AG04450 (cell line): ENCODE measurements around the gene FBXO41. TPM values are rescaled to one million over a fixed set of nuclear protein-coding genes. Genes with fewer than 3 reads are reported as not detected.
A peak's percentile ranks its signal among the peaks of the same experiment; 100 is the strongest.

Experiments used
- CTCF ChIA-PET: fragments of 300-600, 350-600 bp; formaldehyde crosslinking; extraction: SDS; loops from one replicate; lab custom pipeline; 2022; ENCODE audit warnings: antibody characterized with exemption, inconsistent platforms; lab: Charles Lee
- POLR2A ChIA-PET: fragments of 350-600 bp; formaldehyde crosslinking; extraction: SDS; loops from one replicate; lab custom pipeline; 2021; ENCODE audit warnings: antibody characterized with exemption, inconsistent platforms; lab: Yijun Ruan, JAX
- DNase-seq: peaks from one replicate; pipeline ENCODE4 v3.0.0-alpha.2; 2011; ENCODE audit warnings: low read depth, low spot score
- H3K27ac ChIP-seq: one replicate; pipeline ENCODE4 v1.5.1; 2012; ENCODE audit warnings: low read depth, low read length, control low read depth
- H3K27me3 ChIP-seq: one replicate; pipeline ENCODE4 v1.6.0; 2012; ENCODE audit warnings: low read length; ENCODE audit not compliant: control insufficient read depth, insufficient read depth
- H3K4me3 ChIP-seq: 2 replicates; pipeline ENCODE4 v1.5.1; 2011; ENCODE audit warnings: mild to moderate bottlenecking, low read depth, low read length, control low read depth
- H3K9me3 ChIP-seq: 2 replicates; pipeline ENCODE4 v1.5.1; 2012; ENCODE audit warnings: low read length; ENCODE audit not compliant: control insufficient read depth, insufficient read depth
- polyA plus RNA-seq: library from polyadenylated mRNA; depleted of rRNA; stranded (reverse); fragments of >200 nt; gene quantifications from 2 replicates; pipeline ENCODE4 v1.2.3, GENCODE V29; 2011
- TF ChIP-seq, protein P1 (sequence below): IDR thresholded peaks from 2 replicates; pipeline ENCODE4 v1.5.1; 2011; ENCODE audit warnings: low read depth, low read length, control low read depth, inconsistent platforms

Gene FBXO41
- polyA plus RNA-seq, 1 experiment: 2.5 TPM

DNA sequence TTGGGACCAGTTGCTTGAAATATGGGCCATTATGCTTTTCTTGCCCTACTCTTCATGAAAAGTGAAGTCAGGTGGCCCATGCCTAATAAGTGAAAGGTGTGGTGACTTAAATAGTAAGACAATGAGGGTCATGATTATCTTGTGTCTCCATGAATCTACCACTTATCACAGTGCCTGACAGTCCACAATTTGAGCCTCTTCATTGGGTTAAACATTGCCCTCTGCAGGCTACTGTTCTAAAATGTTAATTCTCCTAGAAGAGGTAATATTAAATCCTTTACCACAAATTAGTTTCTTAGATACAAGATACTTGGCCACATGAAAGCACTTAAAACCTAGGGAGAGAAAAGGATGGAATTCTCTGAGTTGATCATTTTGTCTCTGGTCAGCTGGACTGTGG is 5.0 kb upstream of the FBXO41 start:
- CTCF ChIA-PET: interaction anchor here (1.0 to 2.5 kb wide), 4 partner anchors 9 to 54 kb away, joined by 4 to 13 read pairs (median 7); no protein-coding TSS in a partner anchor
- Histone ChIP-seq H3K9me3 (no peaks in the 10 kb centered on the region; the same call in 1 of the 2 replicates), H3K27ac (no peak overlapping the region), H3K4me3 (no peak overlapping the region), H3K27me3 (peaks cover 56% of the 10 kb centered on the region)
- DNase-seq: no peak
- POLR2A ChIA-PET: no interaction called here
- TF ChIP-seq, protein P1, sequence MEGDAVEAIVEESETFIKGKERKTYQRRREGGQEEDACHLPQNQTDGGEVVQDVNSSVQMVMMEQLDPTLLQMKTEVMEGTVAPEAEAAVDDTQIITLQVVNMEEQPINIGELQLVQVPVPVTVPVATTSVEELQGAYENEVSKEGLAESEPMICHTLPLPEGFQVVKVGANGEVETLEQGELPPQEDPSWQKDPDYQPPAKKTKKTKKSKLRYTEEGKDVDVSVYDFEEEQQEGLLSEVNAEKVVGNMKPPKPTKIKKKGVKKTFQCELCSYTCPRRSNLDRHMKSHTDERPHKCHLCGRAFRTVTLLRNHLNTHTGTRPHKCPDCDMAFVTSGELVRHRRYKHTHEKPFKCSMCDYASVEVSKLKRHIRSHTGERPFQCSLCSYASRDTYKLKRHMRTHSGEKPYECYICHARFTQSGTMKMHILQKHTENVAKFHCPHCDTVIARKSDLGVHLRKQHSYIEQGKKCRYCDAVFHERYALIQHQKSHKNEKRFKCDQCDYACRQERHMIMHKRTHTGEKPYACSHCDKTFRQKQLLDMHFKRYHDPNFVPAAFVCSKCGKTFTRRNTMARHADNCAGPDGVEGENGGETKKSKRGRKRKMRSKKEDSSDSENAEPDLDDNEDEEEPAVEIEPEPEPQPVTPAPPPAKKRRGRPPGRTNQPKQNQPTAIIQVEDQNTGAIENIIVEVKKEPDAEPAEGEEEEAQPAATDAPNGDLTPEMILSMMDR: 0 out of 2 replicates have a peak, but pooled peaks have one; percentile 15

DNA sequence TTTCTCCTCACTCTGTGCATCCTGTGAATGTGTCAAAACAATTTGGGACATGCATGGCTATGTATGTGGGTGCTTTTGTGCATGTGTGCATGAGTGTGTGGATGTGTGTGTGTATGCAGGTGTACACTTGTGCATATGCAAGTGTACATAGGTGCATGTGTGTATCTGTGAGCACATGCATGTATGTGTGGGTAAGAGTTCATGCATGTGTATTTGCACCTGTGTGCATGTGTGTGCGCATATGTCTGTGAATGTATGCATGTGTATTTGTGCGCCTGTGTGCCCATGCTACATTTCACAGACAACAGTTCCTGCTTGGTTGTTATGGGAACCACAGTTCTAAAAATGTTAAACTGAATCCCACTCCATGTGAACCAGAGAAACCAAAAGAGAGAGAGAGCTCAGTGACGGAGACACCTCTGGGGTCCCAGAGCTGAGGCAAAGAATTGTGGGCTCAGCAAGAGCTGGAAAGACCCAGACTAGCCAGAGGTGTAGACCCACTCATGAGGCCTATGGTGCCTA is 1.9 kb upstream of the FBXO41 start:
- Histone ChIP-seq H3K4me3 (no peak overlapping the region), H3K9me3 (no peaks in the 10 kb centered on the region; the same call in 1 of the 2 replicates), H3K27me3 (peaks cover 33% of the 10 kb centered on the region), H3K27ac (no peak overlapping the region)
- POLR2A ChIA-PET: no interaction called here
- no peak for DNase-seq
- TF ChIP-seq, protein P1: no peak
- CTCF ChIA-PET: no interaction called here

DNA sequence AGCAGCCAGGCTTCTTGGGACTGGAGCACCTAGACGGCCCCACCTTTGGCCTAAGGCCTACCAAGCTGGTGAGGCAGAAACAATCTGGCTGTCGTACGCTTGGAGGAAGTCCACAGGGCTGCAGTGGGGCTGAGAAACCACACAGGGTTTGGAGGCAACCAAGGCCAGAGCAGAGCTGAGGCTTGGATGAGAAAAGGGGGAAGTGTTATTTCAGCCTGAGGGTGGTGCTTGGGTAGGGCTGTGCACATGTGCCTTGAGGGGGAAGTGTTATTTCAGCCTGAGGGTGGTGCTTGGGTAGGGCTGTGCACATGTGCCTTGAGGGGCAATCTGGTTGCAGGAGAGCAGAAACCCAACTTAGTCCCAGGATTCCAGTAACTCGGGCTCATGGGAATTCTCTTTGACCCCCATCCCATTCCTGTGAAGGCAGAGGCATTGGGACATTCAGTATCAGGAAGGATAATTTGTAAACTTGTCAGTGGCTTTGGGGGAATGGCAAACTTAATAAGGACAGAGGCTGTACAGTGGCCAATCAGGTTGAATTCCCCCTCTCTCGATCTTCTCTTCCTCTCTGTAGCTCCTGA is 971 bp upstream of the FBXO41 start:
- peaks cover 26% of the 10 kb centered on the region for H3K27me3 ChIP-seq
- no peaks in the 10 kb centered on the region; the same call in 1 of the 2 replicates for H3K9me3 ChIP-seq
- TF ChIP-seq, protein P1: no peak
- no peak overlapping the region for H3K27ac ChIP-seq
- peak overlapping the region; percentile 70; the same call in 1 of the 2 replicates for H3K4me3 ChIP-seq
- CTCF ChIA-PET: no interaction called here
- DNase-seq: no peak
- POLR2A ChIA-PET: no interaction called here

DNA sequence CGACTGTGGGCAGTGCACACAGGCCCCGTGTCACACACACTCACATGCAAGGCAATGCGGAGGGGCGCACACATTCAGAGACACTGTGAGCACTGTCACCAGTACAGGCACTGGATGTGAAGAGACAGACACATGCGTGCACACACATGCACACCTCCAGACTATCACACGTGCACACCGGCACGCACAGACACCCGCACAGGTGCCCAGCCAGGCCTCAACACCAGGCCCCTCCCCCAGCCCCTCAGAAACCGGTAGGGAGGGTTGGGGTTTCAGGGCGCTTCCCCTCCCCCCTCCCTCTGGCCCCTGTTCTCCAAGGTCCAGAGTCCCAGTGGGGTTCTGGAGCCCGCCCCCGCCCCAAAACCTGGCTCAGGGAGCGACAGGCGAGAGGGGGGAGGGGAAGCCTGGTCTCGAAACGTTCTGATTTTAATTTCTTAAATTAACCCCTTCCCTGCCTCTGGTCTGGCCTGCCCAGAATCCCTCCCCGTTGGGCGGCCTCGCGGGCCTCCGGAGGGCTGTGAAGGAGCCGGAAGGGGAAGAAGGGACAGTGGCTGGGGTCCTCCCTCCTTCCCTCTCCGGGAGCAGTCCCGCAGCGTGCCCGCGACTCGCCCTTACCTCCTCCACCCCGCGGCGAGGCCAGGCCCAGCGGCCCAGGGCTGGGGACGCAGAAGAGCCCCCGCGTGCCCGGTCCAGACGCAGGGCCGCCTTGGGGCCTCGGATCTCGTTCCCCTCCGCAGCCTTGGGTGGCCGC is 558 bp downstream of the FBXO41 start:
- H3K4me3 ChIP-seq: peak overlapping the region; percentile 70
- CTCF ChIA-PET: no interaction called here

More for the DNA sequence above, 558 bp downstream of the FBXO41 start:
- POLR2A ChIA-PET: no interaction called here
- DNase-seq: no peak
- Histone ChIP-seq H3K27ac (no peak overlapping the region), H3K9me3 (no peaks in the 10 kb centered on the region; the same call in 1 of the 2 replicates), H3K27me3 (peaks cover 19% of the 10 kb centered on the region)
- TF ChIP-seq, protein P1: no peak
